Uterus (tissue), 4 donors: ENCODE measurements around the gene KCMF1. TPM values are rescaled to one million over a fixed set of nuclear protein-coding genes. Genes with fewer than 3 reads are reported as not detected.

ENCODE experiments used
- DNase-seq, 2 donors: peaks; one replicate each; pipeline ENCODE4 v3.0.0-alpha.2; 2019 to 2020
- H3K27ac ChIP-seq, 2 donors: fragments of 200-600 bp; sonication (generic); 1 replicate in 1 of 2; 2 replicates in 1 of 2; pipeline ENCODE4 v1.5.1; 2016 to 2018
- H3K27me3 ChIP-seq, 2 donors: fragments of 200-600 bp; sonication (generic); one replicate each; pipeline ENCODE4 v1.5.1; 2018 to 2019; ENCODE audit warnings: control low read depth in 1 of 2
- H3K36me3 ChIP-seq, 2 donors: fragments of 200-600 bp; sonication (generic); one replicate each; pipeline ENCODE4 v1.5.1; 2019; ENCODE audit warnings: control low read depth in 1 of 2
- H3K4me1 ChIP-seq, 2 donors: fragments of 200-600 bp; sonication (generic); one replicate each; pipeline ENCODE4 v1.5.1; 2018 to 2019; ENCODE audit warnings: control low read depth in 1 of 2
- H3K4me3 ChIP-seq, 2 donors: fragments of 200-600 bp; sonication (generic); 1 replicate in 1 of 2; 2 replicates in 1 of 2; pipeline ENCODE4 v1.5.1; 2018 to 2019; ENCODE audit warnings: mild to moderate bottlenecking in 1 of 2
- H3K9me3 ChIP-seq, 2 donors: fragments of 200-600 bp; sonication (generic); one replicate each; pipeline ENCODE4 v1.5.1; 2019; ENCODE audit warnings: control low read depth in 1 of 2
- CTCF ChIP-seq, 4 experiments: fragments of 200-600 bp in 2 of 4; fragments of 450-650 bp in 2 of 4; sonication (generic) in 2 of 4; IDR thresholded peaks; one replicate each; pipeline ENCODE4 v1.5.1; 2016 to 2019; ENCODE audit warnings: antibody characterized with exemption in 4 of 4, mild to moderate bottlenecking in 2 of 4, moderate library complexity in 1 of 4
- POLR2A ChIP-seq, 2 donors: fragments of 450-650 bp; IDR thresholded peaks; one replicate each; pipeline ENCODE4 v1.6.1; 2016; ENCODE audit warnings: antibody characterized with exemption in 2 of 2, mild to moderate bottlenecking in 1 of 2, moderate library complexity in 1 of 2
- intact Hi-C: fragments of 100-400 bp; cut with DNase I; formaldehyde crosslinking; loops from one replicate; pipeline ENCODE4 v1.15.1; 2023; ENCODE audit warnings: low total_unique reads
- small RNA-seq: library from RNA; depleted of rRNA; stranded (forward); fragments of <200 nt; gene quantifications from one replicate; pipeline ENCODE3, GENCODE V24; 2016
- total RNA-seq, 4 donors: library from RNA; depleted of rRNA in 3 of 4; stranded (reverse); fragments of >200 nt in 3 of 4; gene quantifications; one replicate each; pipeline versions ENCODE4 v1.1.0 to v1.2.4, GENCODE V29; 2014 to 2023
- donor health status: DM: yes; HTN: yes; CAD: no.

The KCMF1 gene
- total RNA-seq, 4 donors from 2014 or later: 6.9 to 58.3 (median 35.9) TPM

DNA sequence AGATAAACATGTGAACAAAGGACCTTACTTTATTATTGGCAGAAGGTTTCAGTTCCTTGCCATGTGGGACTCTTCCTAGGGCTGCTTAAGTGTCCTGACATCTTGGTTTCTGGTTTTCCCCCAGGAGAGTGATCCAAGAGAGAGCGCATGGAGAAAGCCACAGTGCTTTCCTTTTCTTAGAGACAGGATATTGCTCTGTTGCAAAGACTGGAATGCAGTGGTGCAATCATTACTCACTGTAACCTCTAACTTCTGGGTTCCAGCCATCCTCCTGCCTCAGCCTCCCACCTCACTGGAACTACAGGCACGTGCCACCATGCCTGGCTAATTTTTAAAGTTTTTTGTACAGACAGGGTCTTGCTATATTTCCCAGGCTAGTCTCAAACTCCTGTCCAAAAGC is 124.1 kb downstream of the KCMF1 start:
- Histone ChIP-seq H3K9me3 (no peaks in the 10 kb centered on the region), H3K27ac (no peak overlapping the region), H3K4me3 (no peak overlapping the region), H3K4me1 (no peaks in the 10 kb centered on the region), H3K27me3 (no peaks in the 10 kb centered on the region), H3K36me3 (no peaks in the 10 kb centered on the region)
- intact Hi-C loops: no loop called here
- TF ChIP-seq CTCF (IDR thresholded peaks at IDR 0.05) (no peak), POLR2A (IDR thresholded peaks at IDR 0.05) (no peak)
- DNase-seq: no peak

DNA sequence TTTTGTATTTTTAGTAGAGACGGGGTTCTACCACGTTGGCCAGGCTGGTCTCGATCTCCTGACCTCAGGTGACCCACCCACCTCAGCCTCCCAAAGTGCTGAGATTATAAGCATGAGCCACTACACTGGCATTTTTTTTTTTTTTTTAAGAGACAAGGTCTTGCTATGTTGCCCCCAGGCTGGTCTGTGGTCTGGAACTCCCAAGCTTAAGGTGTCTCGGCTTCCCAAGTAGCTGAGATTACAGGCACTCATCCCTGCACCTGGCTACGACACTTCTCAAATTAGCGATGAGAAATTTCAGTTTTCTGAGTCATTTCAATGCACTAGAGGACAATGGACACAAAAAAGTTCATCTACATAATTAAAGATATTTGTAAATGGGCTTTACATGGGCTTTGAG is 125.7 kb downstream of the KCMF1 start:
- TF ChIP-seq POLR2A (IDR thresholded peaks at IDR 0.05) (no peak), CTCF (IDR thresholded peaks at IDR 0.05) (no peak)

GRCh38 chr2:85104228-85104627 is 133.3 kb downstream of the KCMF1 start:
- H3K36me3 ChIP-seq: no peaks in the 10 kb centered on the region
- no peaks in the 10 kb centered on the region for H3K27me3 ChIP-seq
- TF ChIP-seq CTCF (IDR thresholded peaks at IDR 0.05) (no peak), POLR2A (IDR thresholded peaks at IDR 0.05) (no peak)
- H3K9me3 ChIP-seq: no peaks in the 10 kb centered on the region
- intact Hi-C loops: no loop called here
- H3K27ac ChIP-seq: no peak overlapping the region
- H3K4me3 ChIP-seq: no peak overlapping the region
- DNase-seq: no peak
- no peaks in the 10 kb centered on the region for H3K4me1 ChIP-seq

More for the DNA sequence above, 125.7 kb downstream of the KCMF1 start:
- no peaks in the 10 kb centered on the region for H3K36me3 ChIP-seq
- DNase-seq: no peak
- H3K4me3 ChIP-seq: no peak overlapping the region
- no peaks in the 10 kb centered on the region for H3K9me3 ChIP-seq
- no peaks in the 10 kb centered on the region for H3K4me1 ChIP-seq
- no peaks in the 10 kb centered on the region for H3K27me3 ChIP-seq
- H3K27ac ChIP-seq: no peak overlapping the region
- intact Hi-C loops: no loop called here

- H3K4me1 ChIP-seq: no peaks in the 10 kb centered on the region
- intact Hi-C loops: no loop called here
- no peaks in the 10 kb centered on the region for H3K9me3 ChIP-seq
- H3K27ac ChIP-seq: no peak overlapping the region
- no peak overlapping the region for H3K4me3 ChIP-seq
- H3K36me3 ChIP-seq: no peaks in the 10 kb centered on the region
- no peaks in the 10 kb centered on the region for H3K27me3 ChIP-seq
- TF ChIP-seq POLR2A (IDR thresholded peaks at IDR 0.05): no peak
- no peak for DNase-seq
Observed at GRCh38 chr2:85106489-85107180, 135.7 kb downstream of the KCMF1 start.

Small RNA genes lying within 50 kb of the gene (small RNA-seq; reads per million reads assigned to genes)
- not detected for gene AC078974.1

Other genes with a start within 250 kb of the KCMF1 start
- gene TRABD2A, start 90.1 kb upstream of the KCMF1 start, total RNA-seq: 1 to 10 TPM in 1 of 4 donors, under 1 TPM in 2, not detected in 1; 0.14 to 3.0 (median 0.29) TPM
- gene TMSB10, start 65.5 kb upstream of the KCMF1 start, total RNA-seq: 1,000 to 10,000 TPM in 3 of 4 donors, 100 to 1,000 TPM in 1; 693 to 2,974 (median 1,499) TPM
- 10 to 100 TPM in 2 of 4 donors, under 1 TPM in 2; 0.26 to 37.1 (median 5.4) TPM for gene TCF7L1, start 162.2 kb downstream of the KCMF1 start, total RNA-seq